SU-DHL-6 (cell line): ENCODE results near the gene PFDN5.

Experiments
- H2AFZ ChIP-seq: fragments of 200-600 bp; sonication (generic); 2 replicates; pipeline ENCODE4 v1.6.1; 2014; ENCODE audit warnings: low read depth, mild to moderate bottlenecking, moderate library complexity, mixed read lengths, antibody characterized with exemption, low read length; ENCODE audit not compliant: severe bottlenecking
- H3F3A ChIP-seq: fragments of 200-600 bp; shearing (Covaris generic); 2 replicates; pipeline ENCODE4 v1.6.0; 2016; ENCODE audit warnings: antibody characterized with exemption, mild to moderate bottlenecking; ENCODE audit not compliant: insufficient read depth
- H3K27ac ChIP-seq: fragments of 200-600 bp; sonication (generic); 2 replicates; pipeline ENCODE4 v1.5.1; 2016; ENCODE audit warnings: low read depth, mild to moderate bottlenecking, low read length, moderate library complexity, mixed read lengths
- H3K27me3 ChIP-seq: fragments of 200-600 bp; sonication (generic), shearing (Covaris generic); 2 replicates; pipeline ENCODE4 v1.6.0; 2014; ENCODE audit warnings: mild to moderate bottlenecking, low read length
- H3K36me3 ChIP-seq: fragments of 200-600 bp; sonication (generic); 2 replicates; pipeline ENCODE4 v1.6.1; 2014; ENCODE audit warnings: mild to moderate bottlenecking, low read length, mixed read lengths
- H3K4me2 ChIP-seq: fragments of 300-600, 200-600 bp; shearing (Covaris generic), sonication (generic); 2 replicates; pipeline ENCODE4 v1.6.0; 2014; ENCODE audit warnings: low read length, low read depth, mild to moderate bottlenecking; ENCODE audit not compliant: poor library complexity, severe bottlenecking
- H3K4me3 ChIP-seq: fragments of 200-600 bp; sonication (generic); 2 replicates; pipeline ENCODE4 v1.5.1; 2014; ENCODE audit warnings: antibody characterized with exemption, low read length, mild to moderate bottlenecking, mixed read lengths; ENCODE audit not compliant: insufficient read depth, poor library complexity, severe bottlenecking
- H3K79me2 ChIP-seq: fragments of 200-600 bp; sonication (generic); 2 replicates; pipeline ENCODE4 v1.6.1; 2014; ENCODE audit warnings: mild to moderate bottlenecking, low read length, moderate library complexity; ENCODE audit not compliant: insufficient read depth
- H3K9ac ChIP-seq: fragments of 200-600 bp; sonication (generic); 2 replicates; pipeline ENCODE4 v1.7.0; 2014; ENCODE audit warnings: mild to moderate bottlenecking, low read length
- H3K9me2 ChIP-seq: fragments of 200-600 bp; sonication (generic); replicated peaks from 2 replicates; pipeline ENCODE4 v1.6.1; 2014; ENCODE audit warnings: low read length; ENCODE audit not compliant: insufficient read depth
- H3K9me3 ChIP-seq: fragments of 200-600 bp; sonication (generic); 2 replicates; pipeline ENCODE4 v1.6.1; 2014; ENCODE audit warnings: low read length, mixed read lengths; ENCODE audit not compliant: insufficient read depth
- H4K20me1 ChIP-seq: fragments of 200-600 bp; sonication (generic); 2 replicates; pipeline ENCODE4 v1.6.1; 2014; ENCODE audit warnings: low read depth, mild to moderate bottlenecking, antibody characterized with exemption, low read length, moderate library complexity, mixed read lengths
- CTCF ChIP-seq: fragments of 200-600 bp; sonication (generic); IDR thresholded peaks from one replicate; pipeline ENCODE4 v1.5.1; 2017; ENCODE audit warnings: antibody characterized with exemption, mild to moderate bottlenecking, low read length, moderate library complexity; ENCODE audit not compliant: insufficient read depth, poor library complexity, severe bottlenecking
- EZH2phosphoT487 ChIP-seq: fragments of 200-600 bp; sonication (generic), shearing (Covaris generic); conservative IDR thresholded peaks from 2 replicates; pipeline ENCODE4 v1.6.1; 2018; ENCODE audit warnings: mild to moderate bottlenecking, antibody characterized with exemption, low read length, moderate library complexity, mixed read lengths

The PFDN5 gene

GRCh38 chr12:53324779-53325510 is 29.6 kb downstream of the PFDN5 start:
- Histone ChIP-seq H3K36me3 (no peaks in the 10 kb centered on the region), H3K27ac (peak overlapping the region; percentile 91), H2AFZ (peak overlapping the region; percentile 84), H3K4me3 (peak overlapping the region; percentile 86), H3K9ac (peak overlapping the region; percentile 94), H3K79me2 (no peaks in the 10 kb centered on the region), H4K20me1 (no peaks in the 10 kb centered on the region), H3K27me3 (no peaks in the 10 kb centered on the region), H3F3A (peaks cover 14% of the 10 kb centered on the region), H3K9me3 (no peaks in the 10 kb centered on the region), H3K4me2 (peak overlapping the region; percentile 96), H3K9me2 (no peaks in the 10 kb centered on the region)
- TF ChIP-seq CTCF: peak; percentile 75
- no peak for TF ChIP-seq EZH2phosphoT487

DNA sequence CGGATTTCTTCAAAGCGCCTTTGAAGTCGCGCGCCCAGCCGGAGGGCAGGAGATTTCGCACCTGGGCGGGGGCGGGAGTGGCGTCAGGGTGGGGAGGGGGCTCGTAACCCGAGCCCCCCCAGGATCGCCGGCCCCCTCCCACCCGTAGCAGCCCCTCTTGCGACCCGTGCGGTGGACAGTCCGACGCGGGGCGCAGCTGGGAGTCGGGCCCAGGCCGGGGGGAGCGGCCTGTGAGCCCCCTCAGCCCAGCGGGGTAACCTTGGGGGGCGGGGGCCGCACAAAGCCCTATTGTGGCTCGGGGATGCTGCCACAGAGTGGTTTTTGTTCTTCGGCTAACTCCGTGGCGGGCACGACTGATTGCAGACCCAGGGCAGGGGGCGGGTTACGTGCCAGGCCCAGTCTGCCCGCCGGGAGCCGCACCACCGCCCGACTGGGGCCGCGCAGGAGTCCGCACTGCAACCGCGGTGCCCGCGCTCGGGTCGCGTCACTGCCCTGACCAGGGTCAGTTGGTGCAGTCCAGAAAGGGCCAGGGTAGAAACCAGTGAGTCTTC is 30.2 kb downstream of the PFDN5 start:
- Histone ChIP-seq H3K9me2 (no peaks in the 10 kb centered on the region), H3K79me2 (no peaks in the 10 kb centered on the region), H3K36me3 (no peaks in the 10 kb centered on the region), H2AFZ (peak overlapping the region; percentile 84), H3K9ac (peak overlapping the region; percentile 94), H3K9me3 (no peaks in the 10 kb centered on the region), H3K27ac (peak overlapping the region; percentile 91), H4K20me1 (no peaks in the 10 kb centered on the region), H3K27me3 (no peaks in the 10 kb centered on the region), H3K4me3 (peak overlapping the region; percentile 86), H3K4me2 (peak overlapping the region; percentile 96), H3F3A (peaks cover 14% of the 10 kb centered on the region)
- no peak for TF ChIP-seq CTCF
- no peak for TF ChIP-seq EZH2phosphoT487

DNA sequence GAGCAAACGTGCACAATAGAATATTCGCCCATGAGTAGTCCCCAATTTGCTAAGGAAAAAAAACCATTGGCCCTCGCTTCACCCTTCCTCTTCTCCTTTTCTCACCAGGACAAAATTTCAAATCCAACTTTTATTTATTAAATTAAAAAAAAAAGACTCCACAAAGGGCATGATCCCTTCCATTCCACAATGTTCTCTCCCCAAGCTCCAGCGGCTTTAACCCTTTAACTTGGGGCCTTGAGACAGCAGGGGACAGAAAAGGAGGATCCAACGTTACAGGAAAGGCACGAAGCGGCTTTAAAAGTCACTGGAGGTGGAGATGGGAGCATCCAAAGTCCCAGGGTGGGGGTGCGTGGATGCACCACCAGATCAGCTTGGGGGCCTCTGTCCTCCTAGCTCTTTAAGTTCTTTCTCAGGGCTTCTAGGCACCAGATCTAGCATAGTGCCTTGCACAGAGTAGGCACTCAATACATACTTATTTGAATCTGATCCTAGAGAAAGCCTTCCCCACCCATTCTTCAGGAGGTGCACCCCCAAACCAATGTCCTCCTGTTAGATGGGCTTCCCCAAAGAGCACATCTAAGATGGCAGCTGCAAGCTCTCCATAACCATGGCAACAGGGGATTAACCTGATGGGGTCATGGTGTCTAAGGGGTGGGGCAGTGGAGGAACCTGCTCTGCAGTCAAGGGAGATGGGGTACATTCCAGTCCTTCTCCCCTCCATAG is 31.3 kb downstream of the PFDN5 start:
- Histone ChIP-seq H2AFZ (no peak overlapping the region), H3K4me2 (no peak overlapping the region), H3K79me2 (no peaks in the 10 kb centered on the region), H3K27me3 (no peaks in the 10 kb centered on the region), H3K9me2 (no peaks in the 10 kb centered on the region), H3K36me3 (no peaks in the 10 kb centered on the region), H3F3A (peaks cover 14% of the 10 kb centered on the region), H3K9me3 (no peaks in the 10 kb centered on the region), H3K9ac (no peak overlapping the region), H3K27ac (no peak overlapping the region), H3K4me3 (no peak overlapping the region), H4K20me1 (no peaks in the 10 kb centered on the region)
- TF ChIP-seq EZH2phosphoT487 (no peak), CTCF (no peak)
